Measurements from ENCODE around the gene CDKN1B.
"Not testable (repeated sequence)": the region's sequence is repeated elsewhere in the genome, so short reads cannot be mapped to it uniquely, and the experiment has no call there.

Gene CDKN1B

GRCh38 chr12:12725086-12725955 is 8.2 kb downstream of the CDKN1B start:
- peaks cover 53% of the 10 kb centered on the region for H3K36me3 Mint-ChIP-seq (ENCODE audit: low read depth)
- peak overlapping the region; percentile 97 for H3K27ac Mint-ChIP-seq
- peaks cover 4% of the 10 kb centered on the region for H3K27me3 Mint-ChIP-seq
- no peaks in the 10 kb centered on the region for H3K9me3 Mint-ChIP-seq
- H3K4me1 Mint-ChIP-seq (ENCODE audit: low read depth): peaks cover 69% of the 10 kb centered on the region
- peak overlapping the region; percentile 94 for H3K4me3 Mint-ChIP-seq

DNA sequence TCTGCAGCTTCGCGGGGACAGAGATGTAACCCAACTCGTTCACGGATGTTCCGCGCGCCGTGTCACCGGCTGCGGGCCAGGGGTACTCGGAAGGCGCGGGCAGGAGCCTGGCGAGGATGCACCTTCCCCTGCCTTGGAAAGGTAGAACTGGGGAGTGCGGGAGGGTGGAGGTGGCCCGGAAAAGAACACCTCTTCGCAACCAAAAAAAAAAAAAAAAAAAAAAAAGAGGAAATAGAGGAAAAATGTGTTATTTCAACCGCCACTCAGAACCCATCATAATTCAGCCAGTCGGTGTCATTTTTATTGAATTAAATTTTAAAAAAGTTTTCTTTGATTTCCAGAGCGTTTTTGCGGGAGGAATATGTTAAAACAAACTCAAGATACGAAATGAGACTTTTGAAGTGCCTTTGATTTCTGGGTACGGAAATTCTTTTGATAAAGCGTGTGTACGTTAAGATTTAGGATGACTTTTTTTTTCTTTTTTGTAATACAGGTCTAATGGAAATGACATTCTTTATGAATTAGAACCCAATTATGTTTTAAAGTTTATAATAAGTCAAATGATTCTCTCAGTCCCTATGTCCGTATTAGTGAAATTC is 8.9 kb downstream of the CDKN1B start:
- peaks cover 62% of the 10 kb centered on the region for H3K4me1 Mint-ChIP-seq (ENCODE audit: low read depth)
- peak overlapping the region; percentile 97 for H3K27ac Mint-ChIP-seq
- H3K36me3 Mint-ChIP-seq (ENCODE audit: low read depth): peaks cover 46% of the 10 kb centered on the region
- no peaks in the 10 kb centered on the region for H3K9me3 Mint-ChIP-seq
- peak overlapping the region; percentile 94 for H3K4me3 Mint-ChIP-seq
- H3K27me3 Mint-ChIP-seq: peaks cover 4% of the 10 kb centered on the region

DNA sequence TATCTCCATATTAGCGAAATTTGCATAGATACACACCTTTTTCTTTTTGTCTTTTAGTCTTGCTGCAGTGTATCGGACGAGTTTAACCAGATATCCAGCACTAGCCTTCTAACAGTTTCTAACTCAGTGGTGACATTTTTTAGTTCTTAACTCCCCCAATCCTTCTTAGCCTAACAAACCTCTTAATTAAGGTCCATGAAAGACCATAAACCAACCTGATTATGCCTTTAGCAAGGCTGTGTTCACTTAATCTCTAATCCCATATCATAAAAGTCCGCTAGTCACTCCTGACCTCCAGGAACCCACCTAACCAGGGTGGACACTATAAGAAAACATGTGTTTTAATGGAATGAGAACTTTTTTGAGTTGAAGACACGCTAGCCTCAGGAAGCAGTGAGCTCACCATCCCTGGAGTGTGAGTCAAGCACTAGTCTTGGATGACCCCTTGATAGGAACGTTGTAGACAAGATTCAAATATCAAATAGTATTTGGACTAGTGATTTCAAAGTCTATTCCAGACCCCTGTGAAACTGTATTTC is 9.5 kb downstream of the CDKN1B start:
- no peaks in the 10 kb centered on the region for H3K9me3 Mint-ChIP-seq
- H3K27me3 Mint-ChIP-seq: peaks cover 4% of the 10 kb centered on the region
- H3K27ac Mint-ChIP-seq: peak overlapping the region; percentile 97
- peak overlapping the region; percentile 94 for H3K4me3 Mint-ChIP-seq
- peaks cover 40% of the 10 kb centered on the region for H3K36me3 Mint-ChIP-seq (ENCODE audit: low read depth)
- peaks cover 58% of the 10 kb centered on the region for H3K4me1 Mint-ChIP-seq (ENCODE audit: low read depth)

DNA sequence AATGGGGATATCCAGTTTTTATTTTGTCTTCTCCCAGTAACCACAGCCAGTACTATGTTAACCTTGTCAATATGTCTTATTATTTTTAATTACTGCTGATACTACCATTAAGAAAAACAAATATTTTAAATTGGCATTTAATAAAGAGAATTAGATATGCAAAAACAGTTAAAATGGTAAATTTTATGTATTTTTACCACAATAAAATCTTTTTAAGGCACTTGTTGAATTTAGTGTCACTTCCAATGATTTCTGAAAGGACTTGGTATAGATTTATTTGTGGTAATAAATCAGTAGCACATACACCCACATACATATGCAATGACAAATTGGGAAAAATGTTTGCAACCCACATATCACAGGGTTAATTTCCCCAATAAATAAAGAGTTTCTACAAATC is 14.0 kb downstream of the CDKN1B start:
- Mint-ChIP-seq H3K9me3 (no peaks in the 10 kb centered on the region), H3K4me1 (ENCODE audit: low read depth) (peaks cover 46% of the 10 kb centered on the region), H3K27ac (peak overlapping the region; percentile 69), H3K27me3 (no peaks in the 10 kb centered on the region), H3K4me3 (no peak overlapping the region), H3K36me3 (ENCODE audit: low read depth) (peaks cover 18% of the 10 kb centered on the region)

GRCh38 chr12:12731785-12732184 is 14.6 kb downstream of the CDKN1B start:
- no peaks in the 10 kb centered on the region for H3K27me3 Mint-ChIP-seq
- H3K27ac Mint-ChIP-seq: no peak overlapping the region
- peaks cover 46% of the 10 kb centered on the region for H3K4me1 Mint-ChIP-seq (ENCODE audit: low read depth)
- H3K9me3 Mint-ChIP-seq: no peaks in the 10 kb centered on the region
- H3K36me3 Mint-ChIP-seq (ENCODE audit: low read depth): peaks cover 13% of the 10 kb centered on the region
- no peak overlapping the region for H3K4me3 Mint-ChIP-seq

- H3K4me1 Mint-ChIP-seq (ENCODE audit: low read depth): peaks cover 46% of the 10 kb centered on the region
Measured at GRCh38 chr12:12733118-12733517, 15.9 kb downstream of the CDKN1B start.

DNA sequence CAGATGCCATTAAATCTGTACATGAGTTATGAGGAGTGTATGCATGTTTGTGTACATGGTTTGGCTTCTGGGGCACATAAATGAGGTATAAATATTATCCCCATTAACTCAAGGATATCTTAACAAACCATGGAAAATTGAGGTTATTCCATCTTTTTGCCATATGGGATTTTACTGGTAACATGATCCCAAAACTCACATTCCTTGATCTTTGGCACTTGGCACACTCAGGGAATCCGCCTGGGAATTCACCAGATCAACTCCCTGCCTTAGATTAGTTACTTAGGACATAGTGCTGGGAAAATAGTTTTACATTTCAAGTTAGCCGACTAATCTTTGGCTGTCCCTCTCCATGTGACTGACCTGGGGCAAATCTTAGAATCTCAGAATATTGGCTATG is 16.9 kb downstream of the CDKN1B start:
- Mint-ChIP-seq H3K4me3 (no peak overlapping the region), H3K9me3 (no peaks in the 10 kb centered on the region), H3K27ac (peak overlapping the region; percentile 2), H3K36me3 (ENCODE audit: low read depth) (peaks cover 1% of the 10 kb centered on the region), H3K27me3 (no peaks in the 10 kb centered on the region), H3K4me1 (ENCODE audit: low read depth) (peaks cover 36% of the 10 kb centered on the region)

More at GRCh38 chr12:12733118-12733517, 15.9 kb downstream of the CDKN1B start:
- peaks cover 11% of the 10 kb centered on the region for H3K36me3 Mint-ChIP-seq (ENCODE audit: low read depth)
- no peaks in the 10 kb centered on the region for H3K27me3 Mint-ChIP-seq
- H3K9me3 Mint-ChIP-seq: no peaks in the 10 kb centered on the region
- no peak overlapping the region for H3K27ac Mint-ChIP-seq
- no peak overlapping the region for H3K4me3 Mint-ChIP-seq

GRCh38 chr12:12734561-12735071 is 17.4 kb downstream of the CDKN1B start:
- Mint-ChIP-seq H3K27ac (peak overlapping the region; percentile 51), H3K9me3 (no peaks in the 10 kb centered on the region), H3K27me3 (no peaks in the 10 kb centered on the region), H3K36me3 (ENCODE audit: low read depth) (no peaks in the 10 kb centered on the region), H3K4me1 (ENCODE audit: low read depth) (peaks cover 34% of the 10 kb centered on the region), H3K4me3 (no peak overlapping the region)

DNA sequence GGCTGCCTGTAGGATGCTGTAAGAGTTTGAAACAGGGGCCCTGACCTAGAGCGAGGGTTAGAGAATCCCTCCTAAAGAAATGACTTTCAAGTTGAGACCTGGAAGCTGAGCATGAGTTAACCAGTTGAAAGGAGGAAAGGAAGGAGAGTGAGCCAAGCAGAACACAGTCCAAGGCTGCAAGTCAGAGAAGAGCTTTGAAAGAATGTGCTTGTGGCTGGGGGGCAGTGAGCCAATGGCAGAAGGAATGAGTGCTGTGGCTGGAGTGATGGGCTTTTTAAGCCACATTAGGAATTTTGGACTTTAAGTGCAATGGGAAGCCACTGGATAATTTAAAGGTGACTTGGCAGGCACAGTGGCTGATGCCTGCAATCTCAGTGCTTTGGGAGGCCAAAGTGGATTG is 18.1 kb downstream of the CDKN1B start:
- Mint-ChIP-seq H3K36me3 (ENCODE audit: low read depth) (no peaks in the 10 kb centered on the region), H3K27me3 (no peaks in the 10 kb centered on the region), H3K9me3 (no peaks in the 10 kb centered on the region), H3K4me3 (no peak overlapping the region), H3K27ac (peak overlapping the region; percentile 51), H3K4me1 (ENCODE audit: low read depth) (peaks cover 29% of the 10 kb centered on the region)

- Mint-ChIP-seq H3K36me3 (ENCODE audit: low read depth) (no peaks in the 10 kb centered on the region), H3K27me3 (no peaks in the 10 kb centered on the region), H3K4me1 (ENCODE audit: low read depth) (peaks cover 26% of the 10 kb centered on the region), H3K27ac (peak overlapping the region; percentile 65), H3K4me3 (peak overlapping the region; percentile 62), H3K9me3 (no peaks in the 10 kb centered on the region)
Measured at GRCh38 chr12:12736759-12737676, 19.9 kb downstream of the CDKN1B start.

- not testable (repeated sequence) for H3K27me3 Mint-ChIP-seq; H3K4me3 Mint-ChIP-seq; H3K36me3 Mint-ChIP-seq (ENCODE audit: low read depth)
Measured at GRCh38 chr12:12738152-12738551, 21.0 kb downstream of the CDKN1B start.

GRCh38 chr12:12741660-12742059 is 24.5 kb downstream of the CDKN1B start:
- Mint-ChIP-seq H3K27me3 (no peaks in the 10 kb centered on the region), H3K4me3 (no peak overlapping the region), H3K27ac (no peak overlapping the region), H3K4me1 (ENCODE audit: low read depth) (peaks cover 12% of the 10 kb centered on the region), H3K9me3 (no peaks in the 10 kb centered on the region), H3K36me3 (ENCODE audit: low read depth) (no peaks in the 10 kb centered on the region)

More at GRCh38 chr12:12738152-12738551, 21.0 kb downstream of the CDKN1B start:
- H3K4me1 Mint-ChIP-seq (ENCODE audit: low read depth): peaks cover 26% of the 10 kb centered on the region
- not testable (repeated sequence) for H3K9me3 Mint-ChIP-seq, H3K27ac Mint-ChIP-seq

DNA sequence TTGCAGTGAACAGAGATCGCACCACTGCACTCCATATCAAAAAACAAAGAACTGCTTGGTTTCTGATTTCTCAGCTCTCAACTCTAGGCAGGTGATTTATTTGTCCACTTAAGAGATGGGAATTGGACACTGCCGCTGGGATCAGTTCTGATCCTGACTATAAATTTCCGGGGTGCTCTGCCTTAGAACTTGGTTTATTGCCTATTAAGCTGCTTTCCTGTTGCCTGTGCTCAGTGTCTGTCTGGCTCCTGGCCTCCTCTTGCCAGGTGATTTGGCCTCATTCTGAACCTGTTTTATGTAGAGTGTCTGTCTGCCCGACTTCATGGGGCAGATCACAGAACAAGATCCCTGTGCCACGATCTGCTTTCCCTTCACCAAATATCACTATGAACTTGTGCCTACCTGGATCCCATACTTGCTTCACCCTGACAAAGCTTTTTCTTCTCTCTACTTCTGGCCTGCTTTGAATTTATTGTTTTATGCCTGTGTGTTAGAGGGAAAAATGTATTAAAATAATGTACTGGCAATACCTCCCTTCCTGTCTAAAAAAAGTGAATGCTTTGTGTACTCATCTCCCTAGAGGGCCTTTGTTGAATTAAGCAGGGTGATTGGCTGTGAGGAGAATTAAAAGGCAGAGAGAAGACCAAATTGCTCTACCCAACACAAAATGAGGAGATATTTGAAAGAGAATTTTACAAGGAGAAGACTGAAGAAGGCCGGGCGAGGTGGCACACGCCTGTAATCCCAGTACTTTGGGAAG is 27.6 kb downstream of the CDKN1B start:
- H3K4me3 Mint-ChIP-seq: no peak overlapping the region
- no peaks in the 10 kb centered on the region for H3K36me3 Mint-ChIP-seq (ENCODE audit: low read depth)
- H3K27me3 Mint-ChIP-seq: no peaks in the 10 kb centered on the region
- H3K27ac Mint-ChIP-seq: no peak overlapping the region
- no peaks in the 10 kb centered on the region for H3K9me3 Mint-ChIP-seq
- H3K4me1 Mint-ChIP-seq (ENCODE audit: low read depth): no peaks in the 10 kb centered on the region

Data from stimulated activated naive CD8-positive, alpha-beta T cell treated with anti-CD3 and anti-CD28 coated beads, Interleukin-15, Interleukin-2, amounts not matched to agents 100 ng/mL and 50 ng/mL, for 24 hours (primary cell).